Aortic smooth muscle cell (primary cell): ENCODE data around the gene TMEM184B. TPM values are rescaled to one million over a fixed set of nuclear protein-coding genes. Genes with fewer than 3 reads are reported as not detected.

Source experiments
- total RNA-seq: library from RNA; depleted of rRNA; stranded (reverse); fragments of >200 nt; gene quantifications from 2 replicates; pipeline ENCODE4 v1.2.3, GENCODE V29; 2014

TMEM184B gene
- 24.6 and 36.1 TPM in 2 replicates for total RNA-seq

DNA sequence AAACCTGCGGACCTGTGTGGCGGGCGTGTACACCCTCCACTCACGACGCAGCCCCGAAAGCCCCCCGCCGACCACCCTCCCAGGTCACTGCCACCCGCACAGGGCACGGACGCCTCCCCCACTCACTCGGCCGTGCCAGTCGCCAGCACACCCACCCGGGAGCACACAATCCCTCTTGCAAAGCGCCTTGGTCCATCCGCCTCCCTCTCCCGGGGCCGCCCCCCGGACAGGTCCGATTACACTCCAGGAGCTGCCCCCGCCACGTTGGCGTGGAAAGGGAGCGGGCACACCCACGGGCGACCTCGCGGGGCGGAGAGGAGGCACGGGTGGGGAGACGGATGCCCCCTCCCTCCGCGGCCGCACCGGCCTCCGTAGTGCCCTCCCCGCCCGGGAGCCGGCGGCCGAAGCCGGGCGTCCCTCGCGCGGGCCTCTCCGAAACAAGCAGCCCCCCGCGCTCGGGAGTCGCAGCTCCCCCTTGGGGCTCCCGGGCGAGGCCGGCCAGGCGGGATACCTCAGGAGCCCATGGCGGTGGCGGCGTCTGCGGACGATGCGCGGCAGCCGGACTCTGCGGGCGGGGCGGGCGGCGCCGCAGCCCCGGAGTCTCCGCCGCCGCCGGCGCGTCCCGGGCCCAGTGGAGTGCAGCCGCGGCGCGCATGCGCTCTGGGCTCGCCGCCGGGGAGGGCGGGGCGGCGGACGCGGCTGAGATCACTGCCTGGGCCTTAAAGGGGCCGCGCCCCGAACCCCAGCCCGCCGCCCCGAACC lies at the start of gene TMEM184B:
Gene TMEM184B, minus strand, starts transcription at position 638 of the 762 bp plus-strand sequence. CDS start 25,049 bp downstream, outside the sequence.

GRCh38 chr22:38317122-38317994 lies 44.5 kb upstream of the TMEM184B start, which contains the start of gene CSNK1E:
Gene CSNK1E, minus strand, starts transcription at chr22:38317433. Its CDS starts 3,276 bp downstream, at chr22:38314157.

DNA sequence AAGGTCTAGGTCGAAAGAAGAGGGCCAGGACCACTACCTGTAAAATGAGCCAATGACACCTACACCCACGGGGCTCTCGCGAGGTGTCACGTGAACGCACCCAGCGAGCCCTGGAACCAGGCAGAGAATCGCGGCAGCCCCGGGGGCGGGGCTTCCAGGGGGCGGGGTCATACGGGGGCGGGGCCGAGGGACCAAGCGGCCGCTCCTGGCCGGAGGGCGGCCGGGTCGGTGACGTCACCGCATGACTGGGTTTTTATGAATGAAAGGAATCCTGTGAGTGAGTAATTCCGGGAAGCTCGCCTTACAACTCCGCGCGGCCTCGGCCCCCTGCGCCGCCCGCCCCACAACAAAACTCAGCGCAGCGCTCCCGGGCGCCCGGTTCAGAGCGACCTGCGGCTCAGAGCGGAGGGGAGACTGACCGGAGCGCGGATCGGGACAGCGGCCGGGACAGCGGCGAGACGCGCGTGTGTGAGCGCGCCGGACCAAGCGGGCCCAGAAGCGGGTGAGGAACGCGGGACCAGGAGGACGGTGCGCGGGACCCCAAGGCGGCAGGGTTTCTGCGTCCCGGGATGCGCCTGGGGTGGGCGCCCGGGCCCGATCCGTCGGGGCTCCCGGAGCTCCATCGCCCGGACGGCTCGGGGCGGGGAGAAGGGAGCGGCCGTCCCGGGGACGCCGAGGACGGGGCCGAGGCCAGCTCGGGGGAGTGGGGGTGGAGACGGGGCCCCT lies 70.9 kb downstream of the TMEM184B start, which contains the start of gene MAFF:
Gene MAFF, plus strand, starts transcription at position 284 of the 726 bp plus-strand sequence. CDS start 11,860 bp downstream, outside the sequence.

DNA sequence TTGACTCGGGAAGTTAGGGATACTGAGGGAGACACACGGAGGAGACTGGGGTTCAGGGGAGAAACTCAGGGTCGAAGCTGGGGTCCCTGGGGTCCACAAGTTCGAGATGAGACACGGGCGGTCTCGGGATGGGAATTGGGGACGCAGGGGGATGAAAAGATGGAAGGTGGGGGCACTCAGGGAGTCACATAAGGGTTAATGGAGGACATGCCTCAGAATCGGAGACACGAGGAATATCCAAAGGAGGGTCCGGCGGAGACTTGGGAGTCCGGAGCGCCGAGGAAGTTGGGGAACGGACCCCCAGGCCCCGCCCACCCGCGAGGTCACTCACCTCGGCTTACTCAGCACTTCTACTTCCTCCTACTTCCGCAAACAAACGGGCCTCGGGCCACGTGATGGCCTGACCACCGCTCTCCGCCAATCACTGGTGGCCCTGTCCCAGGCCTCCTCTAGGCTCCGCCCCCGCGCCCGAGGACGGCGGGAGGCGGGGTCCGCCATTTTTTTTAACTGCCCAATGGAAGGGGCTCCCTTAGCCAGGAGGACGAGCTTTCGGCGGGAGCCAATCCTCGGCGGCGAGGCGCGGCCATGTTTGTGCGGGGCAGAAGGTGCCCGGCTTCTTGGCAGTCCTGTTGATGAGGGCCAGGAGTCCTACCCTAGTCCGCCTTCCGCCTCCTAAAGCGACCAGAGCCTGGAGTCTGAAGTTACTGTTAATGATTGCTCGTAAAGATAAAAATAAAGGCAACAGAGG lies 91.2 kb downstream of the TMEM184B start, which contains the start of gene PLA2G6:
Gene PLA2G6, minus strand, starts transcription at position 378 of the 748 bp plus-strand sequence. CDS start 12,404 bp downstream, outside the sequence.

Other genes with a start within 250 kb of the TMEM184B start
- gene PICK1, start 215.6 kb downstream of the TMEM184B start, total RNA-seq = 18.3 and 20.2 TPM in 2 replicates
- 0.26 and 0.37 TPM in 2 replicates for gene SLC16A8, start 188.8 kb downstream of the TMEM184B start, total RNA-seq
- gene BAIAP2L2, start 162.3 kb downstream of the TMEM184B start, total RNA-seq = 2.0 and 2.2 TPM in 2 replicates
- gene PLA2G6, start 91.2 kb downstream of the TMEM184B start, total RNA-seq = 14.4 and 19.0 TPM in 2 replicates
- gene MAFF, start 71.0 kb downstream of the TMEM184B start, total RNA-seq = 41.6 and 44.0 TPM in 2 replicates
- gene CSNK1E, start 44.4 kb upstream of the TMEM184B start, total RNA-seq = 126 and 134 TPM in 2 replicates
- gene KCNJ4, start 182.2 kb upstream of the TMEM184B start, total RNA-seq = not detected in 2 replicates
- 95.3 and 125 TPM in 2 replicates for gene KDELR3, start 195.1 kb upstream of the TMEM184B start, total RNA-seq
- gene DDX17, start 233.3 kb upstream of the TMEM184B start, total RNA-seq = 385 and 404 TPM in 2 replicates